WTC11 (cell line): ENCODE data around the gene SSTR1. TPM values are rescaled to one million over a fixed set of nuclear protein-coding genes. Genes with fewer than 3 reads are reported as not detected.

Experiments
- ATAC-seq: fragments of 200-7000 bp; cut with Tn5 transposase; 2 replicates; pipeline ENCODE4 v1.10.0; 2021; ENCODE audit warnings: mild to moderate bottlenecking, moderate library complexity
- CTCF ChIA-PET: fragments of 300-600 bp; sonication (Branson Sonifier 250); formaldehyde crosslinking; loops from one replicate; lab custom pipeline; 2021; ENCODE audit warnings: antibody characterized with exemption; lab: Charles Lee
- POLR2A ChIA-PET: fragments of 350-600 bp; sonication (Branson Sonifier 250); formaldehyde crosslinking; loops from one replicate; lab custom pipeline; 2021; ENCODE audit warnings: antibody characterized with exemption; lab: Charles Lee
- DNase-seq: peaks from one replicate; pipeline ENCODE4 v3.0.0; 2021; ENCODE audit warnings: low spot score
- H3K27ac Mint-ChIP-seq: 2 replicates; pipeline ENCODE4 v1.8.0; 2021; ENCODE audit warnings: mixed read lengths
- H3K27me3 Mint-ChIP-seq: 2 replicates; pipeline ENCODE4 v1.8.0; 2021; ENCODE audit warnings: low read depth, mild to moderate bottlenecking, moderate library complexity, mixed read lengths
- H3K36me3 Mint-ChIP-seq: 2 replicates; pipeline ENCODE4 v1.8.0; 2021; ENCODE audit warnings: mixed read lengths
- H3K4me1 Mint-ChIP-seq: 2 replicates; pipeline ENCODE4 v1.8.0; 2022; ENCODE audit warnings: mixed read lengths
- H3K4me3 Mint-ChIP-seq: 2 replicates; pipeline ENCODE4 v1.8.0; 2021; ENCODE audit warnings: mild to moderate bottlenecking, moderate library complexity, mixed read lengths
- H3K9me3 Mint-ChIP-seq: 2 replicates; pipeline ENCODE4 v1.8.0; 2021; ENCODE audit warnings: mixed read lengths
- AR ChIP-seq: fragments of 250-450 bp; sonication (Bioruptor Pico); IDR thresholded peaks from 2 replicates; pipeline ENCODE4 v1.9.0; 2021; ENCODE audit warnings: mild to moderate bottlenecking
- ATF2 ChIP-seq: sonication (generic); formaldehyde crosslinking; IDR thresholded peaks from 2 replicates; pipeline ENCODE4 v1.8.1; 2022; ENCODE audit warnings: low read depth, missing genetic modification reagents, borderline replicate concordance
- ATF6 ChIP-seq: sonication (generic); formaldehyde crosslinking; IDR thresholded peaks from 2 replicates; pipeline ENCODE4 v1.8.1; 2023; ENCODE audit warnings: mild to moderate bottlenecking, missing genetic modification reagents
- CBFB ChIP-seq: sonication (generic); formaldehyde crosslinking; IDR thresholded peaks from 2 replicates; pipeline ENCODE4 v1.8.1; 2022; ENCODE audit warnings: mild to moderate bottlenecking, low read depth, missing genetic modification reagents
- ERG ChIP-seq: fragments of 250-450 bp; sonication (Bioruptor Pico); IDR thresholded peaks from 2 replicates; pipeline ENCODE4 v1.8.0; 2021; ENCODE audit warnings: mild to moderate bottlenecking
- FOXP1 ChIP-seq: sonication (generic); formaldehyde crosslinking; IDR thresholded peaks from 2 replicates; pipeline ENCODE4 v1.8.0; 2022; ENCODE audit warnings: missing genetic modification reagents, mild to moderate bottlenecking, moderate library complexity, borderline replicate concordance
- MYBL2 ChIP-seq: sonication (generic); formaldehyde crosslinking; IDR thresholded peaks from 2 replicates; pipeline ENCODE4 v1.8.1; 2023; ENCODE audit warnings: mild to moderate bottlenecking, moderate library complexity, missing genetic modification reagents
- NFATC4 ChIP-seq: fragments of 250-450 bp; sonication (Bioruptor Pico); IDR thresholded peaks from 2 replicates; pipeline ENCODE4 v1.9.0; 2021; ENCODE audit warnings: mild to moderate bottlenecking
- PRRX2 ChIP-seq: fragments of 250-450 bp; sonication (Bioruptor Pico); IDR thresholded peaks from 2 replicates; pipeline ENCODE4 v1.8.0; 2021; ENCODE audit warnings: mild to moderate bottlenecking
- TEAD4 ChIP-seq: sonication (generic); formaldehyde crosslinking; IDR thresholded peaks from 2 replicates; pipeline ENCODE4 v1.8.0; 2022; ENCODE audit warnings: mild to moderate bottlenecking, missing genetic modification reagents
- ZMAT4 ChIP-seq: fragments of 250-450 bp; sonication (Bioruptor Pico); IDR thresholded peaks from 2 replicates; pipeline ENCODE4 v1.9.0; 2021; ENCODE audit warnings: mild to moderate bottlenecking
- ZNF416 ChIP-seq: fragments of 250-450 bp; sonication (Bioruptor Pico); IDR thresholded peaks from 2 replicates; pipeline ENCODE4 v1.9.0; 2021; ENCODE audit warnings: mild to moderate bottlenecking, inconsistent platforms
- ZNF425 ChIP-seq: fragments of 250-450 bp; sonication (Bioruptor Pico); conservative IDR thresholded peaks from 2 replicates; pipeline ENCODE4 v1.9.0; 2021; ENCODE audit warnings: mild to moderate bottlenecking
- total RNA-seq: library from RNA; stranded (reverse); gene quantifications from 3 replicates; pipeline ENCODE4 v1.2.3, GENCODE V29; 2021

The SSTR1 gene
- total RNA-seq, 1 experiment from 2014 or later: 1.7 TPM

GRCh38 chr14:38197001-38197783 lies 10.5 kb upstream of the SSTR1 start (continued):
- TF ChIP-seq ZNF425 (peak; percentile 51; the same call in 1 of the 2 replicates), ZNF416 (CRISPR knock-in tag) (no peak)

GRCh38 chr14:38197784-38198335 lies 9.8 kb upstream of the SSTR1 start:
- ATAC-seq (no peak), DNase-seq (no peak)
- no peaks in the 10 kb centered on the region for H3K9me3 Mint-ChIP-seq
- H3K36me3 Mint-ChIP-seq: peaks cover 78% of the 10 kb centered on the region
- POLR2A ChIA-PET: interaction anchor here (0.6 kb wide), 1 partner anchor 1732 kb away, joined by 4 read pairs; no protein-coding TSS in a partner anchor
- peak overlapping the region; percentile 97 for H3K27ac Mint-ChIP-seq
- H3K4me3 Mint-ChIP-seq: peak overlapping the region; percentile 93
- peaks cover under 1% of the 10 kb centered on the region; the same call in 1 of the 2 replicates for H3K27me3 Mint-ChIP-seq
- peaks cover 65% of the 10 kb centered on the region for H3K4me1 Mint-ChIP-seq
- CTCF ChIA-PET: interaction anchor here (0.8 to 2.1 kb wide), 3 partner anchors 151 to 403 kb away, joined by 3 to 6 read pairs (median 4); no protein-coding TSS in a partner anchor
- TF ChIP-seq ZMAT4 (CRISPR knock-in tag): peak; percentile 75
- no peak for TF ChIP-seq ATF2
- no peak for TF ChIP-seq CBFB (CRISPR knock-in tag)
- TF ChIP-seq AR (CRISPR knock-in tag): peak; percentile 34; the same call in 1 of the 2 replicates
- peak; percentile 82; the same call in 1 of the 2 replicates for TF ChIP-seq ZNF416 (CRISPR knock-in tag)
- peak; percentile 85 for TF ChIP-seq ZNF425
- 0 out of 2 replicates have a peak, but pooled peaks have one; percentile 7 for TF ChIP-seq NFATC4

- DNase-seq (no peak), ATAC-seq (no peak)
- peak overlapping the region; percentile 93 for H3K4me3 Mint-ChIP-seq
- peaks cover 72% of the 10 kb centered on the region for H3K36me3 Mint-ChIP-seq
- peaks cover 65% of the 10 kb centered on the region for H3K4me1 Mint-ChIP-seq
- POLR2A ChIA-PET: interaction anchor here (1.3 kb wide), 1 partner anchor 9 kb away, joined by 4 read pairs; the partner anchor contains the start of gene SSTR1
- CTCF ChIA-PET: interaction anchor here (0.7 to 2.1 kb wide), 3 partner anchors 151 to 295 kb away, joined by 4 to 6 read pairs (median 4); no protein-coding TSS in a partner anchor
- H3K27me3 Mint-ChIP-seq: no peaks in the 10 kb centered on the region; the same call in 1 of the 2 replicates
- peak overlapping the region; percentile 89 for H3K27ac Mint-ChIP-seq
- no peaks in the 10 kb centered on the region for H3K9me3 Mint-ChIP-seq
- TF ChIP-seq MYBL2 (CRISPR knock-in tag) (no peak), FOXP1 (CRISPR knock-in tag) (no peak), ATF6 (no peak), ATF2 (no peak), TEAD4 (CRISPR knock-in tag) (no peak), PRRX2 (CRISPR knock-in tag) (peak; percentile 54; the same call in 1 of the 2 replicates), ERG (CRISPR knock-in tag) (peak; percentile 81; the same call in 1 of the 2 replicates)
Measured at GRCh38 chr14:38198425-38198824, 9.3 kb upstream of the SSTR1 start.
